ENCODE data around the gene STIP1.

Gene STIP1

DNA sequence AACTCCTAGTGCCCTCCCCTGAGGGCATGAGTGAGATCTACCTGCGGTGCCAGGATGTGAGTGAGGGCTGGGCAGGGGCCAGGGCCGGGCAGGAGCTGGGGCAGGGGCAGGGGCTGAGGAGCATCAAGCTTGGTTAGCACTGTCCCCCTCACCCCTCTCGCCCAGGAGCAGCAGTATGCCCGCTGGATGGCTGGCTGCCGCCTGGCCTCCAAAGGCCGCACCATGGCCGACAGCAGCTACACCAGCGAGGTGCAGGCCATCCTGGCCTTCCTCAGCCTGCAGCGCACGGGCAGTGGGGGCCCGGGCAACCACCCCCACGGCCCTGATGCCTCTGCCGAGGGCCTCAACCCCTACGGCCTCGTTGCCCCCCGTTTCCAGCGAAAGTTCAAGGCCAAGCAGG lies 34.3 kb downstream of the STIP1 start:
- no peak for TF ChIP-seq ZBTB7A (IDR thresholded peaks at IDR 0.05; ENCODE audit: low read depth)
- TF ChIP-seq CREB1 (IDR thresholded peaks at IDR 0.05; ENCODE audit: low read depth) = no peak
- no peak for TF ChIP-seq TAF1 (IDR thresholded peaks at IDR 0.05; ENCODE audit: low read depth)
- no peak for TF ChIP-seq CEBPB (IDR thresholded peaks at IDR 0.05)
- TF ChIP-seq FOXM1 (IDR thresholded peaks at IDR 0.05; ENCODE audit: borderline replicate concordance, low read depth) = no peak
- TF ChIP-seq EGR1 (IDR thresholded peaks at IDR 0.05) = no peak
- no peak for TF ChIP-seq RAD21 (IDR thresholded peaks at IDR 0.05; ENCODE audit: low read depth)
- TF ChIP-seq TEAD4 (IDR thresholded peaks at IDR 0.05) = no peak
- TF ChIP-seq MAX (IDR thresholded peaks at IDR 0.05) = no peak
- no peak for TF ChIP-seq NFIC (IDR thresholded peaks at IDR 0.05)
- no peak for TF ChIP-seq USF1 (IDR thresholded peaks at IDR 0.05)

GRCh38 chr11:64220798-64221197 lies 34.8 kb downstream of the STIP1 start:
- TF ChIP-seq FOXM1 (IDR thresholded peaks at IDR 0.05; ENCODE audit: borderline replicate concordance, low read depth) (no peak), REST (IDR thresholded peaks at IDR 0.05; ENCODE audit: low read depth) (no peak), CEBPB (IDR thresholded peaks at IDR 0.05) (no peak), TEAD4 (IDR thresholded peaks at IDR 0.05) (no peak), NFIC (IDR thresholded peaks at IDR 0.05) (no peak), ZBTB7A (IDR thresholded peaks at IDR 0.05; ENCODE audit: low read depth) (no peak), USF1 (IDR thresholded peaks at IDR 0.05) (no peak), EP300 (IDR thresholded peaks at IDR 0.05; ENCODE audit: borderline replicate concordance) (no peak), RAD21 (IDR thresholded peaks at IDR 0.05; ENCODE audit: low read depth) (no peak), TCF12 (IDR thresholded peaks at IDR 0.05; ENCODE audit: low read depth) (no peak), TAF1 (IDR thresholded peaks at IDR 0.05; ENCODE audit: low read depth) (no peak), MAX (IDR thresholded peaks at IDR 0.05) (no peak), EGR1 (IDR thresholded peaks at IDR 0.05) (no peak), CREB1 (IDR thresholded peaks at IDR 0.05; ENCODE audit: low read depth) (no peak)

GRCh38 chr11:64222651-64223000 lies 36.7 kb downstream of the STIP1 start:
- no peak for TF ChIP-seq REST (IDR thresholded peaks at IDR 0.05; ENCODE audit: low read depth)
- no peak for TF ChIP-seq EGR1 (IDR thresholded peaks at IDR 0.05)
- TF ChIP-seq NFIC (IDR thresholded peaks at IDR 0.05) = no peak
- TF ChIP-seq TAF1 (IDR thresholded peaks at IDR 0.05; ENCODE audit: low read depth) = no peak
- TF ChIP-seq TEAD4 (IDR thresholded peaks at IDR 0.05) = no peak
- TF ChIP-seq CREB1 (IDR thresholded peaks at IDR 0.05; ENCODE audit: low read depth) = no peak
- no peak for TF ChIP-seq CEBPB (IDR thresholded peaks at IDR 0.05)
- no peak for TF ChIP-seq MAX (IDR thresholded peaks at IDR 0.05)
- no peak for TF ChIP-seq YY1 (IDR thresholded peaks at IDR 0.05; ENCODE audit: low read depth)
- no peak for TF ChIP-seq ZBTB7A (IDR thresholded peaks at IDR 0.05; ENCODE audit: low read depth)
- no peak for TF ChIP-seq EP300 (IDR thresholded peaks at IDR 0.05; ENCODE audit: borderline replicate concordance)
- TF ChIP-seq USF1 (IDR thresholded peaks at IDR 0.05) = no peak
- no peak for TF ChIP-seq RAD21 (IDR thresholded peaks at IDR 0.05; ENCODE audit: low read depth)
- TF ChIP-seq TCF12 (IDR thresholded peaks at IDR 0.05; ENCODE audit: low read depth) = no peak
- no peak for TF ChIP-seq FOXM1 (IDR thresholded peaks at IDR 0.05; ENCODE audit: borderline replicate concordance, low read depth)

DNA sequence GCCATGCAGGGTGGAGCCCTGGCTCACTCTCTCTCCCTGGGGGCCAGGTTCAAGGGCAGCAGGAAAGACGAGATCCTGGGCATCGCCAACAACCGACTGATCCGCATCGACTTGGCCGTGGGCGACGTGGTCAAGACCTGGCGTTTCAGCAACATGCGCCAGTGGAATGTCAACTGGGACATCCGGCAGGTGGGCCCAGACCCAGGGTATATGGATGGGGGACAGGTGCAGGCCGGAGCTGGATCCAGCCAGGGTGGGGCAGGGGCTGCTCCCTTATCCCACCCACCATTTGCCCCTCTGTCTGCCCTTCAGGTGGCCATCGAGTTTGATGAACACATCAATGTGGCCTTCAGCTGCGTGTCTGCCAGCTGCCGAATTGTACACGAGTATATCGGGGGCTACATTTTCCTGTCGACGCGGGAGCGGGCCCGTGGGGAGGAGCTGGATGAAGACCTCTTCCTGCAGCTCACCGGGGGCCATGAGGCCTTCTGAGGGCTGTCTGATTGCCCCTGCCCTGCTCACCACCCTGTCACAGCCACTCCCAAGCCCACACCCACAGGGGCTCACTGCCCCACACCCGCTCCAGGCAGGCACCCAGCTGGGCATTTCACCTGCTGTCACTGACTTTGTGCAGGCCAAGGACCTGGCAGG lies 37.2 kb downstream of the STIP1 start:
- TF ChIP-seq FOXM1 (IDR thresholded peaks at IDR 0.05; ENCODE audit: borderline replicate concordance, low read depth) (no peak), TEAD4 (IDR thresholded peaks at IDR 0.05) (no peak), ZBTB7A (IDR thresholded peaks at IDR 0.05; ENCODE audit: low read depth) (no peak), TCF12 (IDR thresholded peaks at IDR 0.05; ENCODE audit: low read depth) (no peak), CEBPB (IDR thresholded peaks at IDR 0.05) (no peak), YY1 (IDR thresholded peaks at IDR 0.05; ENCODE audit: low read depth) (no peak), EP300 (IDR thresholded peaks at IDR 0.05; ENCODE audit: borderline replicate concordance) (no peak), USF1 (IDR thresholded peaks at IDR 0.05) (no peak), NFIC (IDR thresholded peaks at IDR 0.05) (no peak), RAD21 (IDR thresholded peaks at IDR 0.05; ENCODE audit: low read depth) (no peak), CREB1 (IDR thresholded peaks at IDR 0.05; ENCODE audit: low read depth) (no peak)

Measured in Ishikawa (cell line).